Neural cell (in vitro differentiated cells): ENCODE data around the gene CLDND2. TPM values are rescaled to one million over a fixed set of nuclear protein-coding genes. Genes with fewer than 3 reads are reported as not detected.

Experiments used
- H2AFZ ChIP-seq: fragments of 200-600, 300-800 bp; sonication (generic), shearing (Covaris generic); 2 replicates; pipeline ENCODE4 v1.6.0; 2014; ENCODE audit warnings: low read depth, mild to moderate bottlenecking, antibody characterized with exemption, low read length, moderate library complexity
- H3F3A ChIP-seq: fragments of 200-600 bp; shearing (Covaris generic); 2 replicates; pipeline ENCODE4 v1.6.1; 2016; ENCODE audit warnings: mild to moderate bottlenecking, moderate library complexity, mixed read lengths, antibody characterized with exemption, low read length; ENCODE audit not compliant: insufficient read depth, poor library complexity, severe bottlenecking
- H3K27ac ChIP-seq: fragments of 200-600, 300-800 bp; sonication (generic), shearing (Covaris generic); 2 replicates; pipeline ENCODE4 v1.5.1; 2014; ENCODE audit warnings: mild to moderate bottlenecking, low read length, moderate library complexity
- H3K27me3 ChIP-seq: fragments of 300-800, 200-600 bp; sonication (generic), shearing (Covaris generic); 2 replicates; pipeline ENCODE4 v1.6.0; 2014; ENCODE audit warnings: mild to moderate bottlenecking, low read depth, low read length, moderate library complexity; ENCODE audit not compliant: insufficient read depth
- H3K36me3 ChIP-seq: fragments of 300-800, 200-600 bp; sonication (generic), shearing (Covaris generic); 2 replicates; pipeline ENCODE4 v1.5.1; 2014; ENCODE audit warnings: mild to moderate bottlenecking, antibody characterized with exemption, low read length, moderate library complexity; ENCODE audit not compliant: insufficient read depth
- H3K4me2 ChIP-seq: fragments of 300-800, 200-600 bp; sonication (generic), shearing (Covaris generic); 2 replicates; pipeline ENCODE4 v1.6.0; 2014; ENCODE audit warnings: mild to moderate bottlenecking, low read length
- H3K4me3 ChIP-seq: fragments of 300-800, 200-600 bp; sonication (generic), shearing (Covaris generic); 2 replicates; pipeline ENCODE4 v1.5.1; 2014; ENCODE audit warnings: mild to moderate bottlenecking, low read length, moderate library complexity
- H3K79me2 ChIP-seq: fragments of 200-600 bp; shearing (Covaris generic); replicated peaks from 2 replicates; pipeline ENCODE4 v1.6.0; 2014; ENCODE audit warnings: mild to moderate bottlenecking, low read length, moderate library complexity; ENCODE audit not compliant: insufficient read depth
- H3K9ac ChIP-seq: fragments of 300-800, 200-600 bp; sonication (generic), shearing (Covaris generic); 2 replicates; pipeline ENCODE4 v1.6.1; 2016; ENCODE audit warnings: mild to moderate bottlenecking, low read length, mixed read lengths
- H3K9me2 ChIP-seq: fragments of 200-600 bp; shearing (Covaris generic); 2 replicates; pipeline ENCODE4 v1.6.1; 2016; ENCODE audit warnings: mild to moderate bottlenecking, low read length, mixed read lengths; ENCODE audit not compliant: insufficient read depth
- H3K9me3 ChIP-seq: fragments of 200-600, 300-800 bp; sonication (generic), shearing (Covaris generic); 2 replicates; pipeline ENCODE4 v1.6.1; 2016; ENCODE audit warnings: mild to moderate bottlenecking, mixed run types, low read length, moderate library complexity, mixed read lengths
- H4K20me1 ChIP-seq: fragments of 200-600 bp; shearing (Covaris generic); 2 replicates; pipeline ENCODE4 v1.6.1; 2016; ENCODE audit warnings: mild to moderate bottlenecking, mixed run types; ENCODE audit not compliant: insufficient read depth
- EP300 ChIP-seq: fragments of 450-650 bp; conservative IDR thresholded peaks from 2 replicates; pipeline ENCODE4 v1.6.1; 2014; ENCODE audit warnings: antibody characterized with exemption, mild to moderate bottlenecking, moderate library complexity; ENCODE audit not compliant: poor library complexity, severe bottlenecking
- EZH2 ChIP-seq: fragments of 200-600, 300-800 bp; shearing (Covaris generic), sonication (generic); IDR thresholded peaks from 2 replicates; pipeline ENCODE4 v1.6.1; 2014; ENCODE audit warnings: antibody characterized with exemption, low read length, borderline replicate concordance, mild to moderate bottlenecking; ENCODE audit not compliant: insufficient read depth, poor library complexity, severe bottlenecking
- MXI1 ChIP-seq: fragments of 450-650 bp; conservative IDR thresholded peaks from 2 replicates; pipeline ENCODE4 v1.6.1; 2014; ENCODE audit warnings: antibody characterized with exemption, mild to moderate bottlenecking; ENCODE audit not compliant: poor library complexity, severe bottlenecking
- POLR2AphosphoS5 ChIP-seq: IDR thresholded peaks from 2 replicates; pipeline ENCODE4 v1.6.1; 2012
- RAD21 ChIP-seq: fragments of 450-650 bp; conservative IDR thresholded peaks from 2 replicates; pipeline ENCODE4 v1.6.1; 2014; ENCODE audit warnings: antibody characterized with exemption, mild to moderate bottlenecking, moderate library complexity
- SMC3 ChIP-seq: fragments of 450-650 bp; conservative IDR thresholded peaks from 2 replicates; pipeline ENCODE4 v1.6.1; 2014; ENCODE audit warnings: antibody characterized with exemption, mild to moderate bottlenecking, moderate library complexity; ENCODE audit not compliant: poor library complexity
- TAF1 ChIP-seq: IDR thresholded peaks from 2 replicates; pipeline ENCODE4 v1.6.1; 2012; ENCODE audit warnings: low read depth
- polyA plus RNA-seq: library from polyadenylated mRNA; depleted of rRNA; stranded (reverse); fragments of >200 nt; gene quantifications from 2 replicates; pipeline ENCODE4 v1.2.3, GENCODE V29; 2014
- TF ChIP-seq, protein P1 (sequence below): fragments of 450-650 bp; IDR thresholded peaks from 2 replicates; pipeline ENCODE4 v1.5.1; 2014; ENCODE audit warnings: antibody characterized with exemption, mild to moderate bottlenecking, moderate library complexity; ENCODE audit not compliant: poor library complexity, severe bottlenecking
- TF ChIP-seq, protein P2 (sequence below): IDR thresholded peaks from 2 replicates; pipeline ENCODE4 v1.6.1; 2012; ENCODE audit warnings: borderline replicate concordance

CLDND2 gene
- polyA plus RNA-seq, 1 donor from 2014 or later, result not detected

DNA sequence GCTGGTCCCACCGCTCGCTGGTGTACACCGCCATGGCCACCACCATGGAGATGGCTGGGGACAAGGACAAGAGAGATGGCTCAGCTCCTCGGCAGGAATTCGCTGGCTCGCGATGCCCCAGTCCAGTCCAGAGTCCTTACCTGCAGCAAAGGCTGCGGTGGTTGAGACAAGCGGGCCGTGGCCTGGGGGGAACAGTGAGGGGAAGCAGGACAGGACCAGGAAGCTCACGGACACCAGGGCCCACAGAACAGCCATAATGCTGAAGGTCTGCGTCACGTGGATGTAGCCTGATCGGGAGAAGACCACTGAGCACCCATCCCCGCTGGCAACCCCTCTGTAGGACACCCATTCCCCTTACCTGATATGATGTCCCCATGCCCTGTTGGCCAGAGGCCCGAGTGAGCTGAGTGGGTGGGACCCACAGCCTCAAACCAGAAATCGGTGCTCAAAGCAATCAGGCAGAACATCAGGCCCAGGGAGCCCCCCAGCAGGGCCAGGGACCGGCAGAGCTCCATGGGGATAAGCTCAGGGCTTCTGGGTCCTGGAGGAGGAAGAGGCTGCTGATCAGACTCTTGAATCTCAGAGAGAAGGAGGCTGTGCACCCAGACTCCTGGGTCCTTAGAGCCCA is 3.3 kb upstream of the CLDND2 start:
- Histone ChIP-seq H3F3A (no peaks in the 10 kb centered on the region), H3K79me2 (no peaks in the 10 kb centered on the region), H4K20me1 (no peaks in the 10 kb centered on the region), H3K9ac (no peak overlapping the region), H3K9me2 (no peaks in the 10 kb centered on the region), H3K27ac (no peak overlapping the region), H2AFZ (no peak overlapping the region), H3K27me3 (no peaks in the 10 kb centered on the region), H3K9me3 (no peaks in the 10 kb centered on the region), H3K4me2 (no peak overlapping the region), H3K4me3 (no peak overlapping the region), H3K36me3 (no peaks in the 10 kb centered on the region)
- TF ChIP-seq TAF1, result no peak
- no peak for TF ChIP-seq POLR2AphosphoS5
- TF ChIP-seq, protein P1, sequence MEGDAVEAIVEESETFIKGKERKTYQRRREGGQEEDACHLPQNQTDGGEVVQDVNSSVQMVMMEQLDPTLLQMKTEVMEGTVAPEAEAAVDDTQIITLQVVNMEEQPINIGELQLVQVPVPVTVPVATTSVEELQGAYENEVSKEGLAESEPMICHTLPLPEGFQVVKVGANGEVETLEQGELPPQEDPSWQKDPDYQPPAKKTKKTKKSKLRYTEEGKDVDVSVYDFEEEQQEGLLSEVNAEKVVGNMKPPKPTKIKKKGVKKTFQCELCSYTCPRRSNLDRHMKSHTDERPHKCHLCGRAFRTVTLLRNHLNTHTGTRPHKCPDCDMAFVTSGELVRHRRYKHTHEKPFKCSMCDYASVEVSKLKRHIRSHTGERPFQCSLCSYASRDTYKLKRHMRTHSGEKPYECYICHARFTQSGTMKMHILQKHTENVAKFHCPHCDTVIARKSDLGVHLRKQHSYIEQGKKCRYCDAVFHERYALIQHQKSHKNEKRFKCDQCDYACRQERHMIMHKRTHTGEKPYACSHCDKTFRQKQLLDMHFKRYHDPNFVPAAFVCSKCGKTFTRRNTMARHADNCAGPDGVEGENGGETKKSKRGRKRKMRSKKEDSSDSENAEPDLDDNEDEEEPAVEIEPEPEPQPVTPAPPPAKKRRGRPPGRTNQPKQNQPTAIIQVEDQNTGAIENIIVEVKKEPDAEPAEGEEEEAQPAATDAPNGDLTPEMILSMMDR, result no peak
- TF ChIP-seq RAD21, result no peak
- TF ChIP-seq, protein P2, sequence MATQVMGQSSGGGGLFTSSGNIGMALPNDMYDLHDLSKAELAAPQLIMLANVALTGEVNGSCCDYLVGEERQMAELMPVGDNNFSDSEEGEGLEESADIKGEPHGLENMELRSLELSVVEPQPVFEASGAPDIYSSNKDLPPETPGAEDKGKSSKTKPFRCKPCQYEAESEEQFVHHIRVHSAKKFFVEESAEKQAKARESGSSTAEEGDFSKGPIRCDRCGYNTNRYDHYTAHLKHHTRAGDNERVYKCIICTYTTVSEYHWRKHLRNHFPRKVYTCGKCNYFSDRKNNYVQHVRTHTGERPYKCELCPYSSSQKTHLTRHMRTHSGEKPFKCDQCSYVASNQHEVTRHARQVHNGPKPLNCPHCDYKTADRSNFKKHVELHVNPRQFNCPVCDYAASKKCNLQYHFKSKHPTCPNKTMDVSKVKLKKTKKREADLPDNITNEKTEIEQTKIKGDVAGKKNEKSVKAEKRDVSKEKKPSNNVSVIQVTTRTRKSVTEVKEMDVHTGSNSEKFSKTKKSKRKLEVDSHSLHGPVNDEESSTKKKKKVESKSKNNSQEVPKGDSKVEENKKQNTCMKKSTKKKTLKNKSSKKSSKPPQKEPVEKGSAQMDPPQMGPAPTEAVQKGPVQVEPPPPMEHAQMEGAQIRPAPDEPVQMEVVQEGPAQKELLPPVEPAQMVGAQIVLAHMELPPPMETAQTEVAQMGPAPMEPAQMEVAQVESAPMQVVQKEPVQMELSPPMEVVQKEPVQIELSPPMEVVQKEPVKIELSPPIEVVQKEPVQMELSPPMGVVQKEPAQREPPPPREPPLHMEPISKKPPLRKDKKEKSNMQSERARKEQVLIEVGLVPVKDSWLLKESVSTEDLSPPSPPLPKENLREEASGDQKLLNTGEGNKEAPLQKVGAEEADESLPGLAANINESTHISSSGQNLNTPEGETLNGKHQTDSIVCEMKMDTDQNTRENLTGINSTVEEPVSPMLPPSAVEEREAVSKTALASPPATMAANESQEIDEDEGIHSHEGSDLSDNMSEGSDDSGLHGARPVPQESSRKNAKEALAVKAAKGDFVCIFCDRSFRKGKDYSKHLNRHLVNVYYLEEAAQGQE, result no peak
- TF ChIP-seq EZH2, result no peak
- no peak for TF ChIP-seq EP300
- no peak for TF ChIP-seq MXI1
- no peak for TF ChIP-seq SMC3

DNA sequence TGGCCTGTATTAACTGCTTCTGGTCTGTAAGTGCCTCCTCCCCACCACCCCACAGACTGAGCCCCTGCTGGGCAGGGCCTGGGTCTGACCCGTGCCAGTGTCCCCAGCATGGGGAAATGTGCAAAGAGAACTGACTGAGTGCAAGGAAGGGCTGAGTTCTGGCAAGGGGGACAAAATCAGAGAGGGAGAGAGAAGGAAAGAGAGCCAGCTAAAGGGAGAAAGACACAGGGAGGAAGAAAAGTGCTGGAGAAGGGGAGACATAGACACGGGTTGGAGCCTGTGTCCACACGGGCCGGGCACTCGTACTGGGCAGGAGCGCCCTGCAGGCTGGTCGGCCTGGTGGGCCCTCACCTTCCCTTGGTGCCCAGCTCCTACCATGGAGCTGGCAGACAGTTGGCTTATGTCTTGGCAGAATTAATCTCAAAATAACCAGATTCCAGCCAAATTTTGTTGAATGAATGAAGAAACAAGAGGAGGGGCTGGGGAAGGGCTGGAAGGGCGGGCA is 2.4 kb upstream of the CLDND2 start:
- H4K20me1 ChIP-seq, result no peaks in the 10 kb centered on the region
- H3F3A ChIP-seq, result peaks cover 5% of the 10 kb centered on the region
- TF ChIP-seq POLR2AphosphoS5, result no peak
- no peak for TF ChIP-seq EZH2
- no peak for TF ChIP-seq MXI1
- TF ChIP-seq RAD21, result no peak
- TF ChIP-seq SMC3, result no peak
- TF ChIP-seq, protein P2, result no peak
- TF ChIP-seq, protein P1, result no peak
- no peak for TF ChIP-seq TAF1
- H3K27me3 ChIP-seq, result no peaks in the 10 kb centered on the region
- H2AFZ ChIP-seq, result no peak overlapping the region
- H3K79me2 ChIP-seq, result no peaks in the 10 kb centered on the region
- no peak overlapping the region for H3K27ac ChIP-seq
- no peak overlapping the region for H3K9ac ChIP-seq
- no peaks in the 10 kb centered on the region for H3K36me3 ChIP-seq
- H3K4me3 ChIP-seq, result no peak overlapping the region
- no peaks in the 10 kb centered on the region for H3K9me2 ChIP-seq
- H3K4me2 ChIP-seq, result no peak overlapping the region
- no peaks in the 10 kb centered on the region for H3K9me3 ChIP-seq
